Fibroblast of upper back skin (primary cell): ENCODE data around the gene TMEM229B.

ENCODE experiments used
- DNase-seq: peaks from one replicate; pipeline ENCODE4 v3.0.0-alpha.2; 2013

TMEM229B gene

GRCh38 chr14:67487937-67488893 lies at the start of gene TMEM229B:
TSS of gene TMEM229B (minus strand) at chr14:67488721. CDS start at chr14:67473923, 14,798 bp downstream.
- DNase-seq: no peak

- no peak for DNase-seq
These were observed 49.2 kb upstream of the TMEM229B start for GRCh38 chr14:67537736-67538135.

GRCh38 chr14:67536087-67536486 lies 47.6 kb upstream of the TMEM229B start:
- DNase-seq: no peak

- DNase-seq: no peak
These were observed 45.2 kb upstream of the TMEM229B start for GRCh38 chr14:67533754-67534085.

- peak; percentile 62 for DNase-seq
These were observed 44.7 kb upstream of the TMEM229B start, which contains the start of gene PLEKHH1 for GRCh38 chr14:67532998-67533753. TSS of gene PLEKHH1 (plus strand) at chr14:67533290. CDS start at chr14:67541868, 8,578 bp downstream.

GRCh38 chr14:67532606-67532997 lies 44.1 kb upstream of the TMEM229B start:
- no peak for DNase-seq

GRCh38 chr14:67529947-67530935 lies 41.7 kb upstream of the TMEM229B start:
- DNase-seq: no peak

- no peak for DNase-seq
These were observed 39.8 kb upstream of the TMEM229B start for GRCh38 chr14:67528276-67528675.

GRCh38 chr14:67527756-67528155 lies 39.2 kb upstream of the TMEM229B start:
- no peak for DNase-seq

GRCh38 chr14:67526676-67527459 lies 38.3 kb upstream of the TMEM229B start:
- peak; percentile 49 for DNase-seq

- DNase-seq: no peak
These were observed 37.7 kb upstream of the TMEM229B start for GRCh38 chr14:67526181-67526580.

- DNase-seq: no peak
These were observed 36.9 kb upstream of the TMEM229B start for GRCh38 chr14:67525389-67525788.

GRCh38 chr14:67524634-67524963 lies 36.1 kb upstream of the TMEM229B start:
- no peak for DNase-seq

GRCh38 chr14:67523764-67524633 lies 35.5 kb upstream of the TMEM229B start:
- no peak for DNase-seq

- DNase-seq: no peak
These were observed 33.7 kb upstream of the TMEM229B start for GRCh38 chr14:67522270-67522669.

GRCh38 chr14:67520482-67520881 lies 32.0 kb upstream of the TMEM229B start:
- no peak for DNase-seq

- no peak for DNase-seq
These were observed 30.9 kb upstream of the TMEM229B start for GRCh38 chr14:67519406-67519805.

- DNase-seq: no peak
These were observed 28.6 kb upstream of the TMEM229B start for GRCh38 chr14:67517083-67517482.

GRCh38 chr14:67516676-67517075 lies 28.2 kb upstream of the TMEM229B start:
- DNase-seq: no peak

- no peak for DNase-seq
These were observed 27.0 kb upstream of the TMEM229B start for GRCh38 chr14:67515386-67516079.
